Left lobe of liver (tissue), 2 donors: Measurements from ENCODE around the gene RUNX1. TPM values are rescaled to one million over a fixed set of nuclear protein-coding genes. Genes with fewer than 3 reads are reported as not detected.

ENCODE experiments used
- ATAC-seq: fragments of 200-7000 bp; cut with Tn5 transposase; one replicate; pipeline ENCODE4 v1.9.1; 2020; ENCODE audit warnings: mild to moderate bottlenecking, moderate library complexity
- DNase-seq: peaks from one replicate; pipeline ENCODE4 v3.0.0-alpha.2; 2020; ENCODE audit warnings: low spot score
- total RNA-seq: library from RNA; stranded (reverse); gene quantifications from one replicate; pipeline ENCODE4 v1.2.1, GENCODE V29; 2021
- donor health status: DM: no; HTN: no; CAD: no; lungs with moderate emphysema.
- donor health status: DM: no; HTN: yes; CAD: no.

Gene RUNX1
- total RNA-seq, 1 donor from 2014 or later = 4.3 TPM

DNA sequence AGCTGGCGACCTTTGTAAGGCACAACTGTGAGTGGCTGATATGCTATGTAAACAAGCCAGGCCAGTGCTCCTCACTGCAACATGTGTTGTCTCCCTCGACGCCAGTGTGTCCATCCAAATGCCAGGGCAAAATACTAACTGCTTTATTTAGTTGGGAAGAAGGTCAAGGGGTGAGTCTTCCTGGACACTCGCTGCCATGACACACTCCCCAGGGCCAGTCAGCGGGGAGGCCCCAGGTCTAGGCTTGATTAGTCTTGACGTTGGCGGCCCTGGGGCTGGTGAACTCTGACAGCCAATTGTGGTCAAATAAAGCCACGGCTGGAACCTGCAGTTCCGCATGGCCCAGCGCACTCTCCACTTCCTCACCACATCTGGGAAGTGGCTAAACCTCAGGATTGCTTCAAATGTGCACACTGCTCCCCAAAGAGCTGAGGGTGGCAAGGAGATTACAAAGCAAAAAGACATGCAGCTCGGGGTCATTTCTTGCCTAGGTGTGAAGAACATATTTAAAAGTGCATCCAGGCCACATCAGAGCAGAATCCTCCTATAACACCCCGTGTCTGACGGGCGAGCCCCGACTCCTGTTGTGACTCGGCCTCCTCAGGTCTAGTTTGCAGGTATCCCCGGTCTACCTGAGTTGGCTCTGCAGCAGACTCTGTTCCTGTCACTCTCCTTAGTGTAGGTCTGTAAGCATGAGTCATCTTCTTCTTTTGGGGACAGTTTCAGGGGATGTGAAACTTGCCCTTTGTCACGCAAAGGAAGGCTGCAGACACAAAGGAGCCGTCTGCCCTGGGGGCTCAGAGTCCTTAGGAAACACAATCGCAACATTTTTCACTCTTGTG lies 183.5 kb downstream of the RUNX1 start:
- DNase-seq = peak; percentile 77
- ATAC-seq = peak; percentile 87

DNA sequence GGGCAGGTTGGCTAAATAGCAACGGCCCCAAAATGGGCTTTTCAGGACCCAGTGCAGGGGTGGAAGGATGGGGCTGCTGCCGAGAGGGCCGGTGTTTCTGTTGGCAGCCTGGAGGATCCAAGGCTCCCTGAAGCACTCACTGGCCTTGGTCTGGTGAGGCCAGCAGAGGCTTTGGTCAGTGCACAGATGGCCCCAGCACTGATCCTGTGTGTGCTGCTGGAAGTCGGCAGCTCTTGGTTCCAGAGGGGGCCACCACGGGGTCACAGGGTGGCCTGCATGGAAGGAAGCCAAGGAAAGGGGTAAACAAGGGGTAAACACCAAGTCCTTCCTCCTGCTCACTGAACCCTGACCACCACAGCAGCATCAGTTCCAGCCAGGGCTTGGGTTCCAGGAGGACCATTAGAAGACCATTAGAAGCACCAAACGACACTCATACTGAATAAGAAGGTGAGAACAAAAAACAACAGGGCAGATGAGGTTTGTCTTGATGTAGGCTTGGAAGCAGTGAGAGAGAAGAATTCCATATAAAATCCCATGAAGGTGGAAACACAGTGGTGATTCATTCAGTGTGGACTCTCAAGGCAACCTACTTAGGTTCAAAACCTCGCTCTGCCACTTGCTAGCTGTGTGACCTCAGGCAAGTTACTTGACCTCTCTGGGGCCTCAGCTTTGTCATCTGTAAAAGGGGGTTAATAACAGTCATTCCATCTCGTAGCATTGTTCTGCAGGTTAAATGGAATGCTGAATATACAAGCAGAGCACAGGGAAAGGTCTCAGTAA lies 184.5 kb downstream of the RUNX1 start:
- DNase-seq = no peak
- ATAC-seq = no peak

DNA sequence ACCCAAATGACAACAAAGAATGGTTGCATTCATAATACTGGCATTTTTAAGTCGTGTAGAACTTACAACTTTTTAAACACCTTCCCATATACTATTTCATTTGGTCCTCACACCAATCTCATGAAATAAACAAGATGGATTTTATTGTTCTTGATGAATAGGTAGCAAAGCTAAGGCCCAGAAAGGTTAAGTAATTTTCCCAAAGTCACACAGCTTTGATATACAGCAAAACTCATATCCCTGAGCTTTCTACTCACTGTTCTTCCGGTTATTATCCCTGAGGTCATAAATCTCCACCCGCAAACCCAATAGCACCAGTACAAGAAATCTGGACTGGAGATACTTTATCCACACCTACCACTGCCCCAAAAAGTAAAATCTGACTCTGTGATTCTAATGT lies 186.2 kb downstream of the RUNX1 start:
- DNase-seq (no peak), ATAC-seq (no peak)

DNA sequence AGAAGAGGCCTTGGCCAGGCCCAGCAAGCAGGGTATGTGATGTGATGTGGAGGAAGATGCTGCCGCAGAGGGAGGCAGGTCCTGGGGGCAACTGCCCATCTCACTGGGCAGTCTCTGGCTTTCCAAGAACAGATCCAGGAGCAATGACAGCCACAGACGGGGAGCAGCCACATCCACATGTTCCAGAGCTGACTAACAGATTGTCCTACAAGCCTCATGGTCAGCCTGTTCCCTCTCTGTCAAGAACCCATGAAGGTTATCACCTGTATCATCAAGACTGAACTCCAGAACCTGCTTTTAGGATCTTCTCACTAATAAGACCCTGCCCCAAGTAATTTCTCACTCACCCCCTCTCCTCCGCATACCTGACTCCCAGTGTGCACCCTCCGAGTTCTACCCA lies 187.8 kb downstream of the RUNX1 start:
- DNase-seq (no peak), ATAC-seq (no peak)

DNA sequence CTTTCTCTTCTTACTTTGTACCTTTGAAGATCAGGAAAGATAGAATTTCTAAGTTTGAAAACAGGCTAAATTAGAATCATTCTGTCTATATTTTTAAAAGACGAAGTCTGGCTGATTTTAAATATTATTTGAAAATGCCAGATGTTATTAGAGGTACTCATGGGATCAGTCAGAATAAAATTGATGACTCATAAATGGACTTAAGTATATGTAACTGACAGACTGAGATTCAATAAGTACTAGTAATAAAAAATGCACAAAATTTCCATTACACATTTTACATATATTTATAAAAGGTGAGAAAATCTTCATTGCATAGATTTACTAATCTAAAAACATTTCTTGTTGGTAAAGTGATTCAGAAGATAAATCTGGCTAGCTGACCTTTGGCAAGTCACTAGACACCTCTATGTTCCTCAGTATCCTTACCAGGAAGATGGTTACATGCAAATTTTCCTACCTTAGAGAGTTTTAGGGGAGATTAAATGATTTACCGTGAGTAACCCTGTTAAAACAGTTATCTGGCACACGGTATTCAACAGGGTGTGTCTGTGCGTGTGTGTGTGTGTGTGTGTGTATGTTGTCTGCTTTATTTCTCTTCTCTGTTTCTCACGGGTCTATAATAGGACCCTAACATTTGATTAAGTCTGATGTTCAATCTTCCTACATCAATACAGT lies 189.0 kb downstream of the RUNX1 start:
- no peak for DNase-seq
- ATAC-seq = no peak

DNA sequence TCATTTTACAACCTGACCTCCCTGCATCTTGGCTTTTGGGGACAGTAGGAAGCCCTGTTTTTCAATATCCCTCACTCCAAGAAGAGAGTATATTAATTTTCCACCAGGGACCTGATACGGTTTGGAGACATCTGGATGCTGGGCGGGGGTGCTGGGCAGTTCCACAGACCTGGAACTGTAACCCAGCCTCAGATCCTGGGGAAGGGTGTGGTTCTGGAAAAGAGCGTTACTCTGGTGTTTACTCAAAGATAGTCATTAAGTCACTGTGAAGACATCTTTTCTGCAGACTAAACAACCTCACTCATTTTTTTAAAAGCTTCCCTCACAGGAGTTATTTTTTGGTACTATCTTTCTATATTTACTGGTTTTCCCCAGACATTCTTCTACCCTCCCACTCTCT lies 190.5 kb downstream of the RUNX1 start:
- ATAC-seq (no peak), DNase-seq (no peak)

DNA sequence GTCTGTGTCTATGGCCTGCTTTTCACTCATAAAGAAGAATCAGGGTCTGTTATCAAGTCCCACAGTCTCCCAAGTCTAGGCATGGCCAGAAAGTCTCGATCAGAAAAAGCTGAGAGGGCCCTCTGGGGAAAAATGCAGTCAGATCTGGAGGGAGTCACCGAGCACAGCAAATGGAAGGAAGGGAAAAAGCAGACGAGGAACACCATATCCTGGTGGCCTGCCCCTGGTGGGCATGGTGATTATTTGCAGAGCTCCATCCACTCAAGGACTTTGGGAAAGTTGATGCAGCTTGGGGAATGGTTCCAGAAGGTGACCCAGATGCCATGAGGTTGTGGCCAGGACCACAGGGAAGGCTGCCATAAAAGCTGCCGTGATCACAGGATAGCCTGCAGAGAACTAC lies 191.2 kb downstream of the RUNX1 start:
- ATAC-seq = no peak
- DNase-seq = no peak

DNA sequence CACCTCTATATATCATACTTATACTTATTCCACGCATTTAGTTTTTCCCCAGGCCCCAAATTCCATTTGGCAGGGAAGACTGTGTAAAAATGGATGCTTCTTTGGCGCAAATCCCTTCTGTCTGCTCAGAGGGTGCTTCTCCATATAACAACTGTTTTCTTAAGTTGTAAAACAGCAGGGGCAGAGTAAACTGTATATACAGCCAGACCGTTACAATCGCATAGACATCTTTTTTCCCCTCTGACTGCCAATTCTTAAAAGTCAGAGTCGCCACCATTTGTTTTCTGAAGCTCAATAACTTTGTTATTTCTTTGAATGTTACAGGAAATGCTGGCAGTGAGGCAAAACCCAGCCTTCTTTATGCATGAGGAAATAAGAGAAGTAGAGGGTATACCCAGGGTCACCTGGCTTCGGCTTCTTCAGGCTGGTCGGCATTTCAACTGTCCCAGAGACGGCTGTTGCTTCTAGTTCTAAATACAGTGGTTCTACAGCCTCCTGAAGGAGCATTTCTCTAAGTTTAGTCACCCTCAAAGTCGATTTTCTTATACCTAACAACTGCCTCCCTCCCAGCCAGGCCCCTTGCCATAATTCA lies 191.9 kb downstream of the RUNX1 start:
- no peak for ATAC-seq

DNA sequence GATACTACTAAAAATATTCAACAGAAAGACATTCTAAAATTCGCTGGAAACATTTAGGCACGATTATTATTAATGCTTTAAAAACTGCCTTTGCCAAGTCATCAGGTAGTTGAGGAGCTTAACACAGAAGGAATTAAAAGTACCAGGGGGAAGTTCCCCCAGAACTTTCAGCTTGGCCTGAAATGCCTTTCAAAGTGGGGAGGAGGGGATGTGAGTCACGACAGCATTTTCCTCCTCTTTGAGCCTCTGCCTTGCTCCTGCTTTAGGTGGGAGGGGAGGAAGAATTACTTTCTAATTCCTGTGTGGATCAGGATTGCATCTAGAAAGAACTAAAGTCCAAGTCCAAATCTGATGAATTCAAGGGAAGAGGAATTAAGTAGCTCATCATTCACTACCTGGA lies 196.7 kb downstream of the RUNX1 start:
- DNase-seq (no peak), ATAC-seq (no peak)

More for the DNA sequence above, 191.9 kb downstream of the RUNX1 start:
- DNase-seq = no peak

DNA sequence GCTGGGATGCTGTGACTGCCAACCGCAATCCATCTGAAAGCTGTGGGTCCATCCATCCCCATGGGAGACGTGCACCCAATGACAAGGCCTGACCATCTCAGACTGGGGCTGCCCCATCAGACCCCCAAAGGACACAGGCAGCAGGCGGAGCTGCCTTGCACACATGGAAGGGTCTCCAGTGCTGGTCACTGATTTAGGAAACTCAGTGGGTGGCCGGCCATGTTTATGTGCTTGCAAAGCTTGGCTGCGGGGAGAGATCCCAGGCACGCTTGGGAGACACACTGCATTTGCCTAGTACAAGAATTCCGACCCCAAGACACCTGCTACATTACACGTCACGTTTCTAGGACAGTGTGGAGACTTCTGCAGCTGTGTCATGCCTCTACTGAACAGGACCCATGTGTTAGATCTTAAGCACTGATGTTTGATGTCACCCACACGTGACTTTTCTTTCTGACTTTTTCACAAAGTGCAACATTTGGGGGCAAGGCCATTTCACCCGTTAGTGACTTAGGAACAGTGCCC lies 198.9 kb downstream of the RUNX1 start:
- DNase-seq = peak; percentile 38
- ATAC-seq = no peak

DNA sequence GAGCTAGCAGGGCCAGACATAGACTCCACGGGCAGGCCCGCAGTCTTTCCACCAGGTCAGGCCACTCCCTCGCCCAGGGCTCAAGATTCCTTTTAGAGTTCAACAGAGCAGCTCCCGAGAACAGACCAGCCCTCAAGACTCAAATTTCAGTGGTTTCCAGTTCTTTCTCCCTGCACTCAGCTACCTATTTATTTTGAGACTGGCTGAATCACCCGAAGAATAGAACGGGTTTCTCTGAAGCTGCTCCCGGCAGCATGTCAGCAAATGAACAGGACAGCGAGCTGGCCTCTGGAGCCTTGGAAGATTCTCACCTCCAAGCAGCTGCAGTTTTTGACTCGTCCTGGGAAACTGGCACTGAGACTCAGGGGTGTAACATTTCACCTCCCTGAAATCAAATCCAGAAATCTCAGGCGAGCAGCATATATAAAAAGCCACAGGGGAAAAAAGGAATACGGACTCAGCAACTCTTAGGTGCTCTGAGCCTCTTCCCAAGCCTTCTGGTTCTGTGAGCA lies 202.4 kb downstream of the RUNX1 start:
- ATAC-seq = no peak
- peak; percentile 15 for DNase-seq

DNA sequence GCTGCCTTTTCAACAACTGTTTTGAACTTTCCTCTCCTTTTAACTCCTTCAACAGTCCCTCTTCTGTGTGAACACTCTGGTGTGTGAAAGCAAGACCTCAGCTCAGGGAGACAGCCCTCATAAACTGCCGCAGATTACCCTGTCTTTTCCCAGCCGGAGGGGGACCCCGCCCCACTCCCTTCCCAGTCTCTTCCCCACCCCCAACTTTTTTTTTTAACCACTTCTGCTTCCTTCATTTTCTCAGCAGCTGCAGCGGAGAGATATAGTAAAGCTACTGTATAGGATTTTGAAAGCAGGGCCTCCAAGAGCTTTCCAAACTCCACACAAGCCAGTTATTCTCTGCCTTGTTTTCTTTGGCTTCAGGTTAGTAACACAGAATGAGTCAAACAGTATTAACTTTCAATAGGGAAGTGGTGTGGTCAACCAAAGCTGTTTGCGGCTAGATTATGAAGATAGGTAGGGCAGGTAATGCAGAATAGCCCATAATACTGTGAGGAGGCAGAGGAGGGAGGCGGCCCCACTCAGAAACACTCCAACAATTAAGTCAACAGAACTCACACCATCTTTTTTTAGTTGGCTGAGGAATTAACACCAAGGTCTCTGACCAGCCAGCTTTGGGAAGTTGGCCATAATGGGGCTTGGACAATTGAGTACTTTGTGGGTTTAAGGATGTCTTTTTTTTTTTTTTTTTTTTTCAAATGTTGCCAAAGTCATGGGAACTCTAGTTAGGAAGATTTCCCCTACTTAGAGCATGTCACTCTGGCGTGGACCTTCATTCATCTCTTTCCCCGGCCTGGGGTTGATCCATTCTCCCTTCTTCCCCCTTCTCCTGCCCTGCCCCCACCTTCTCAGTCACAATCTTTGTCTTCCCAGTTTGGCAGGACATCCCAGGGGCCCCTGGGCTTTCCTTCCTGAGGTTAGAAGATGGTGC lies 203.3 kb downstream of the RUNX1 start:
- peak; percentile 30 for DNase-seq
- ATAC-seq = peak; percentile 16

DNA sequence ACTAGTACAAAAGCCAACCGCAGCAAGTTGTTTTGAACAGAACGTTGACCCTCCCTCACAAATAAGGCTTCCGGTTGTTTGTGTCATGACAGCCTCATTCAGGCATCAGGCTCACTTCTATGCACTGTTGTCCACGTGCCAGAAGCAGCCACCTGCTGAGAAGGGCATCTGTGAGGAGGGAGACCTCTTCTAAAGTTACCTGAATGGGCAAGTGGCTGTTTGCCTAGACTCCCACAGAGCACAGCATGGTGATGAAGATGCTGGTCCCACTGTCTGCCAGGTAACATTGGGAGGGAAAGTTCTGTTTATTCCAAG lies 204.2 kb downstream of the RUNX1 start:
- DNase-seq (no peak), ATAC-seq (no peak)

DNA sequence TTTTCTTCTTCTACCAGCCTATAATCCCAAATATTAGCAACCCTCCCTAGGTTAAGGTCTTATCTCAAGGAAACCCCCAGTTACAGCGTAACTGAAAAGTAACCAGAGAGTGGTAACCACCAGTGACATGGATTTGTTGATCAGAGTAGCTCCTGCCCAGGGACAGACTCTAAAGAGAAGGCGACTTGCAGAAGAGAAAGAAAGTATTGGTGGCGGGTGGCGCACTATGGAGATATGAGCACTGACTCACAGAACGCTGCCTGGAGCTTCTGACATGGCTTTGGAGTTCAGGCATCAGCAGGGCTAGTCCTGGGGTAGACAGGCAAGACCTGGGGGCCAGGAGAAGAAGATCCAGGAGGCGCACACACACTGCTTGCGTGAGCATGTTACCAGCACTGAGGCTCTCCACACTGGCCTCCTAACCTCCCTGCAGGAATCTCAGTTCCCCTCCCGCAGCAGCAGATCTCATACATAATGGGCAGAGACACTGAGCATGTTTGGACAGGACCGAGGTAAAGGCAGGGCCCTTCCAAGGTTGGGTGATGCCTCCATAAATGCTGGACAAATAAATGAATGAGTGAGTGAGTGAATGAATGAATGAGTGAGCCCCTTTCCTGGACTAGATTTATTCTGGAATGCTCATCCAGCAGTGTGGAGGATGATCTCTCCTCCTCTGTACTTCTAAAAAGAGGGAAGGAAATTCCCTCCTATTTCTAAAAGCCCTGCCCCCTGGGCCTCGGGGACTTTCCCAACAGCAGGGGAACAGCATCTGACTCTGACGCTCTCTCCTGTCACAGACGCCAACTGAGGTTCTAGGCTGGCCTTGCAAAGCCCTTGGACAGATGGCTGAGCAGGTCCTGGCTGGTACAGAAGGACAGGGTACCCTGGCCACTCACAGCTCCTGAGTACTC lies 204.8 kb downstream of the RUNX1 start:
- peak; percentile 35 for ATAC-seq

DNA sequence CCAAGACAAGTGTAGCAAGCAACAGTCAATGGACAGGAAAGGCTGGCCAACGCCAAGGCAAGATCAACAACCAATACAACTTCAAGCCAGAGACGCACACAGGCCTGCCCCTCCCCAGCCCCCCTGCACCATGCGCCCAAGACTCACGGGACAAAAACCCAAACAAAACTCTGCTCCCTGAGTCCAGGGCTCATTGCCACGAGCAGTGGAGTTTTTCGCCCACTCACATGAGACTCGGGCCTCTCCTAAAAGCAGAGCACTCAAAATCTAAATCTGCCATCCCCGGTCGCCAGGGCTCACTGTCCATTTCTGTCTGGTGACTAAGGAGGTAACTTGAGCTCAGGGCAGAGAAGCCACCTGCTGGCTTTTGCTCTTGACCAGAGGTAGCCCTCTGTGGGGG lies 205.5 kb downstream of the RUNX1 start:
- ATAC-seq (no peak), DNase-seq (peak; percentile 29)

More for the DNA sequence above, 204.8 kb downstream of the RUNX1 start:
- DNase-seq = peak; percentile 43

DNA sequence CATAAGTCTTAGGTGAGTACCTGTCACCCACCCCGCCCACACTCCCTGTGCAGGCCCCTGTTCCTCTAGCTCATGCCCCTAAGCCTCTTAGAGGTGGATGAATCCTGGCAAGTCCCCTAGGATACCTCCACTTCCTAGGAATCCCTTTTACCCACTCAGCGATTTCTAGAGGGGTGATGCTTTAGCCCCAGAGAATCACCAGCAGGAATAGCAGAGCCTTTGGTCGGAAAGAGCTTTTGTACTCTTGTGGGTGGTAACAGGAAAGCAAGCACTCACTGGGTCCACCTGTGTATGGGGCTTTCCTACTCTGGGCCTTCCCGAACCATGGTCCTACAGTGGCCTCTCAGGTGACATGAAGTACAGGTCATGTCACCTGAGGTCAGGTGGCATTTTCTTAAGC lies 207.9 kb downstream of the RUNX1 start:
- ATAC-seq (no peak), DNase-seq (no peak)

DNA sequence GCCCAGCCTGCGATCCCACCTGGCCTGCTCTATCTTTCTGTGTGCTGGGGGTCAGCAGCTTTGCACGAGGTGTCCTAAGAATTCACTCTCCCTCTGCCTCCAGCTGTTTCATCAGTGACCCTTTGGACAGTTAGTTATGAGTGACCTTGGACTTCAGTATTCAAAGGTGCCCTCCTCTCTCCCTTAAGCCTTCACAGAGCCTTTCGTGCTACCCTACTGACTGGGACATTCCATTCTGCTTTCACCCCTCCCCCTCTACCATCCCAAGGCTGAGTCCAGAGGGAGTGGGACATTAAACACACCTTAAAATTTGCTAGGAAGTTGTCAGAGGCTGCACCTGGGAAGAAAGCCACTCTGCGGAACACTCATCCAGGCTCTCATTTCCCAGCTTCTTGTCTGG lies 208.4 kb downstream of the RUNX1 start:
- ATAC-seq = no peak
- DNase-seq = no peak

DNA sequence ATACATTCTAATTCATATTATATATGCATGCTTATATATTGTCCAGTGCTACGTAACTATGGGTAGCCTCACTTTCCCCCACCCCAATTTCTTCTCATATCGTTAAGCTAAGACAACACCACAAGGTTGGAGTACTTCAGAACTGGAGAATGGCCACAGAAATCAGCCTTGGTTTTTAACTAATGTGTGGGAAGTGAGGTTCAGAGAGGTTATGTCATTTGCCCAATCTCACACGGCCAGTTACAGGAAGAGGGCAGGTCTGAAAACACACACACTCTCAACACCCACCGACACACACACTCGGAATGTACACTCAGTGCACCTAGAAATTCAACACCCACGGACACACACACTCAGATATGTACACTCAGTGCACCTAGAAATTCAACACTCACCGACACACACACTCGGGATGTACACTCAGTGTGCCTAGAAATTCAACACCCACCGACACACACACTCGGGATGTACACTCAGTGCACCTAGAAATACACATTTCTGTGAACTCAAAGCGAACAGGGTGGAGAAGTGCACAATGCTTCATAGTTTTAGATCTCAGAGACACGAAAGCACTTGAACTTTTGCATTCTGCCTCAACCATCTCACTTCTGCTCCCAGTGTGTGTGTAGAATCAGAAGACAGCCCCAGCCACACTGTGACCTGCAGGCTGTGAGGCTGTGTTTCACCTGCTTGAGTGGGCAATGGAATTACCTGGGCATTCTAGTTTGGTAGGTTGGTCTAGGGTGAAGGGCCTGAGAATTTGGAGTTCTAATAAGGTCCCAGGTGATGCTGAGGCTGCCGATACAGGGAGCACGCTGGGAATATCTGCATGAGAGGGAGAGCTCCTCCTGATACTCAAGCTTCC lies 209.9 kb downstream of the RUNX1 start:
- DNase-seq (no peak), ATAC-seq (no peak)
